ENCODE measurements around the gene FHAD1.

FHAD1 gene

GRCh38 chr1:15336866-15337265 is 89.8 kb downstream of the FHAD1 start:
- no peak for DNase-seq
- H3K4me1 Mint-ChIP-seq: peaks cover 32% of the 10 kb centered on the region
- H3K36me3 Mint-ChIP-seq (ENCODE audit: low read depth): peaks cover 4% of the 10 kb centered on the region
- TF ChIP-seq CTCF (IDR thresholded peaks at IDR 0.05): no peak
- peaks cover 12% of the 10 kb centered on the region for H3K27me3 Mint-ChIP-seq (ENCODE audit: low read depth, poor library complexity)
- H3K27ac Mint-ChIP-seq: no peak overlapping the region
- no peak overlapping the region for H3K4me3 Mint-ChIP-seq
- H3K9me3 Mint-ChIP-seq: peaks cover 15% of the 10 kb centered on the region

GRCh38 chr1:15337656-15338402 is 90.8 kb downstream of the FHAD1 start:
- Mint-ChIP-seq H3K4me1 (peaks cover 30% of the 10 kb centered on the region), H3K4me3 (no peak overlapping the region), H3K27me3 (ENCODE audit: low read depth, poor library complexity) (peaks cover 9% of the 10 kb centered on the region), H3K9me3 (peaks cover 15% of the 10 kb centered on the region), H3K36me3 (ENCODE audit: low read depth) (peaks cover 4% of the 10 kb centered on the region), H3K27ac (peak overlapping the region; percentile 58)
- no peak for DNase-seq
- TF ChIP-seq CTCF (IDR thresholded peaks at IDR 0.05): no peak

GRCh38 chr1:15339570-15339969 is 92.5 kb downstream of the FHAD1 start:
- DNase-seq: no peak
- H3K4me3 Mint-ChIP-seq: no peak overlapping the region
- H3K27me3 Mint-ChIP-seq (ENCODE audit: low read depth, poor library complexity): peaks cover 15% of the 10 kb centered on the region
- no peak for TF ChIP-seq CTCF (IDR thresholded peaks at IDR 0.05)
- H3K4me1 Mint-ChIP-seq: peaks cover 39% of the 10 kb centered on the region
- H3K36me3 Mint-ChIP-seq (ENCODE audit: low read depth): peaks cover 4% of the 10 kb centered on the region
- H3K27ac Mint-ChIP-seq: no peak overlapping the region
- peaks cover 15% of the 10 kb centered on the region for H3K9me3 Mint-ChIP-seq

GRCh38 chr1:15341228-15341627 is 94.2 kb downstream of the FHAD1 start:
- TF ChIP-seq CTCF (IDR thresholded peaks at IDR 0.05): no peak

GRCh38 chr1:15341634-15342407 is 94.8 kb downstream of the FHAD1 start:
- H3K4me1 Mint-ChIP-seq: peaks cover 45% of the 10 kb centered on the region
- TF ChIP-seq CTCF (IDR thresholded peaks at IDR 0.05): no peak
- H3K27me3 Mint-ChIP-seq (ENCODE audit: low read depth, poor library complexity): peaks cover 16% of the 10 kb centered on the region
- peaks cover 15% of the 10 kb centered on the region for H3K9me3 Mint-ChIP-seq
- H3K36me3 Mint-ChIP-seq (ENCODE audit: low read depth): no peaks in the 10 kb centered on the region
- no peak overlapping the region for H3K4me3 Mint-ChIP-seq
- DNase-seq: no peak
- no peak overlapping the region for H3K27ac Mint-ChIP-seq

More at GRCh38 chr1:15341228-15341627, 94.2 kb downstream of the FHAD1 start:
- peaks cover 49% of the 10 kb centered on the region for H3K4me1 Mint-ChIP-seq
- no peaks in the 10 kb centered on the region for H3K36me3 Mint-ChIP-seq (ENCODE audit: low read depth)
- H3K9me3 Mint-ChIP-seq: peaks cover 15% of the 10 kb centered on the region
- DNase-seq: no peak
- peaks cover 12% of the 10 kb centered on the region for H3K27me3 Mint-ChIP-seq (ENCODE audit: low read depth, poor library complexity)
- H3K4me3 Mint-ChIP-seq: no peak overlapping the region
- H3K27ac Mint-ChIP-seq: no peak overlapping the region
